GM10266 (cell line): ENCODE results near the gene NUDT15.

ENCODE experiments used
- DNase-seq: peaks from one replicate; pipeline ENCODE4 v3.0.0; 2012; ENCODE audit errors: extremely low spot score
- TF ChIP-seq, protein P1 (sequence below): IDR thresholded peaks from 2 replicates; pipeline ENCODE4 v1.5.1; 2012; ENCODE audit warnings: mild to moderate bottlenecking, low read depth; ENCODE audit not compliant: control insufficient read depth, insufficient read depth; ENCODE audit errors: missing control alignments

Gene NUDT15

GRCh38 chr13:48014359-48014758 lies 23.2 kb upstream of the NUDT15 start:
- TF ChIP-seq, protein P1, sequence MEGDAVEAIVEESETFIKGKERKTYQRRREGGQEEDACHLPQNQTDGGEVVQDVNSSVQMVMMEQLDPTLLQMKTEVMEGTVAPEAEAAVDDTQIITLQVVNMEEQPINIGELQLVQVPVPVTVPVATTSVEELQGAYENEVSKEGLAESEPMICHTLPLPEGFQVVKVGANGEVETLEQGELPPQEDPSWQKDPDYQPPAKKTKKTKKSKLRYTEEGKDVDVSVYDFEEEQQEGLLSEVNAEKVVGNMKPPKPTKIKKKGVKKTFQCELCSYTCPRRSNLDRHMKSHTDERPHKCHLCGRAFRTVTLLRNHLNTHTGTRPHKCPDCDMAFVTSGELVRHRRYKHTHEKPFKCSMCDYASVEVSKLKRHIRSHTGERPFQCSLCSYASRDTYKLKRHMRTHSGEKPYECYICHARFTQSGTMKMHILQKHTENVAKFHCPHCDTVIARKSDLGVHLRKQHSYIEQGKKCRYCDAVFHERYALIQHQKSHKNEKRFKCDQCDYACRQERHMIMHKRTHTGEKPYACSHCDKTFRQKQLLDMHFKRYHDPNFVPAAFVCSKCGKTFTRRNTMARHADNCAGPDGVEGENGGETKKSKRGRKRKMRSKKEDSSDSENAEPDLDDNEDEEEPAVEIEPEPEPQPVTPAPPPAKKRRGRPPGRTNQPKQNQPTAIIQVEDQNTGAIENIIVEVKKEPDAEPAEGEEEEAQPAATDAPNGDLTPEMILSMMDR, result no peak
- DNase-seq, result no peak

GRCh38 chr13:48018637-48019036 lies 18.9 kb upstream of the NUDT15 start:
- TF ChIP-seq, protein P1, result no peak
- no peak for DNase-seq

DNA sequence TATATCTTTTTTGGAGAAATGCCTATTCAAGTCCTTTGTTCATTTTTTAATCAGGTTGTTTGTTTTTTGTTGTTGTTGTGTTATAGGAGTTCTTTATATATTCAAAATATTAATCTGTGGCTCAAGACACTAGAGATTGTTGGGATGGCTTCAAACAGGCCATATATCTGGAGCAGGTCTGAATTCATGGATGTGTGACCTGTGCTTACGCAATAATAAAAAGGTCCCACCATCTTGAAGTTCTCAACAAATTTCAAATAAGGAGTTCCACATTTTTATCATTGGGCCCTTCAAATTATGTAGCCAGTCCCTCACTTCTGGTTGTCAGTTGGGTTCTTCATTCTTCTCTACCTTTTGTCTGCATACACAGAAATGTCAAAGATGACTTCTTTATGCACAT lies 17.7 kb upstream of the NUDT15 start:
- no peak for DNase-seq
- TF ChIP-seq, protein P1, result no peak

DNA sequence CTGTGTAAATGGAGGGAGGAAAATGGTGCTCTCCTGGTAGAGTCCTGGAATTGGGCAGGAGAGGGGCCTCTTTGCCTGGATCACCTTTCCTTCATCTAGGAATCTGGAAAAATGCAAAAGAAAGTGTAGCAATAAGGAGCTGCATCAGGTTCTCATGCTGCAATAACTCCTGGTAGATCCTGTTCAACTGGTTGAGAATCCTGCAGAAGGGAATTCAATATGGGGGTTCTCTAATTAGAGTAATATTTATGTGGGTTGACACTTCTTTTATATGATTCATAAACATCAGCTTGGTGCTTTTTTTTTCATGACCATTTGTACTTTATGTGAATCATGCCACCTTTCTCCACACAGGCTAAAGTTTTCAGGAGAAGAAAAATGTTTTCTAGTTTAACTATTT lies 9.5 kb upstream of the NUDT15 start:
- no peak for DNase-seq

GRCh38 chr13:48029859-48030258 lies 7.7 kb upstream of the NUDT15 start:
- DNase-seq, result no peak
- TF ChIP-seq, protein P1, result no peak

More for the DNA sequence above, 9.5 kb upstream of the NUDT15 start:
- TF ChIP-seq, protein P1, result no peak

DNA sequence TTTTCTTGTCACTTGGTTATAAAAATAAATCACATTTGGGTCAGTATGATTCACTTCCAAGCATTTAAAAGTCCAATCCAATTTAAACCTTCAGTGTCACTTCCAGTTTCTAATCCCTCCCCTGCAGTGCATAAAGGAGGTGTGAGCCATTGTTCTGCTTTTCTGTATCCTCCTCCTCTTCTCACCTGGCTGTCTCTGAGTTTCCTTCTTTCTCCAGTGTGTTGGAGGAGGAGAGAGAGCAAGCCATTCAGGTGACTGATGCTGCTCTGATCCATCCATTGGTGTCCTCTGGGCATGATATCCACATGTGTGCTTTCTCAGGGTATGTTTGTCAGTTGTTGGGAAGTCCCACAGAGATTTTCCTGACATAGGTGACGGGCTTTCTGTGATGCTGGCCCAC lies 1.2 kb downstream of the NUDT15 start:
- TF ChIP-seq, protein P1, result no peak
- DNase-seq, result peak; percentile 18

DNA sequence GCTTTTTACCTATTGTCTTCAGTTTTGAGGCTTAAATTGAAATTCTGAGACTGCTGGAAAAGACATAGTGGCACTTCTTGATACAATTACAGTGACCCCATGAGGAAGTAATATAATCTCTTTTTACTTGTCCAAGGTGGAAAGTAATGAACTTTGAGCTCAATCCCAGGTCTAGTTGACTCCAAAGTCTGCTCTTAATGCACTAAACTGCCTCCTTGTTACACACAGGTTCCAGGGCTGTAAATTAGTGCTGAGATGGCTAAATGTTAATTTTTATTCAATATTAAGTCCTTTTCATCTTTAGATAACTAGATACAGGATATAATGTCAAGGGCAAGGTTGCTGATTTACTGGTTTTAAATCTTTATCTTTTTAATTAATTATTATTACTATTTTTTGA lies 2.5 kb downstream of the NUDT15 start:
- TF ChIP-seq, protein P1, result no peak
- no peak for DNase-seq

DNA sequence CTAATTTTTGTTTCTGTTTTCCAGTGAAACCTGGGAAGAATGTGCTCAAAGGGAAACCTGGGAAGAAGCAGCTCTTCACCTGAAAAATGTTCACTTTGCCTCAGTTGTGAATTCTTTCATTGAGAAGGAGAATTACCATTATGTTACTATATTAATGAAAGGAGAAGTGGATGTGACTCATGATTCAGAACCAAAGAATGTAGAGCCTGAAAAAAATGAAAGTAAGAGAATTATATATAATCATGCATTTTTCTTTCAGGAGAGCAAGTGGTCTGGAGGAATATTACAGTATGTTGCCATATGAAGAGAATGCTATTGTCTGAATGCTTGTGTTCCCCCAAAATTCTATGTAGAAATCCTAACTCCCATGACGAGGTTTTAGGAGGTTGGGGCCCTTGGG lies 3.4 kb downstream of the NUDT15 start:
- no peak for DNase-seq
- TF ChIP-seq, protein P1, result no peak
